Stimulated activated CD4-positive, alpha-beta T cell treated with anti-CD3 and anti-CD28 coated beads, TNF-alpha, amount 100 ng/mL, for 1 hour (primary cell): ENCODE measurements around the gene CASP5.

Experiments used
- DNase-seq, 3 donors: peaks; one replicate each; pipeline ENCODE4 v3.0.0-alpha.2; 2020; ENCODE audit warnings: low read depth in 3 of 3, low spot score in 1 of 3

The CASP5 gene

DNA sequence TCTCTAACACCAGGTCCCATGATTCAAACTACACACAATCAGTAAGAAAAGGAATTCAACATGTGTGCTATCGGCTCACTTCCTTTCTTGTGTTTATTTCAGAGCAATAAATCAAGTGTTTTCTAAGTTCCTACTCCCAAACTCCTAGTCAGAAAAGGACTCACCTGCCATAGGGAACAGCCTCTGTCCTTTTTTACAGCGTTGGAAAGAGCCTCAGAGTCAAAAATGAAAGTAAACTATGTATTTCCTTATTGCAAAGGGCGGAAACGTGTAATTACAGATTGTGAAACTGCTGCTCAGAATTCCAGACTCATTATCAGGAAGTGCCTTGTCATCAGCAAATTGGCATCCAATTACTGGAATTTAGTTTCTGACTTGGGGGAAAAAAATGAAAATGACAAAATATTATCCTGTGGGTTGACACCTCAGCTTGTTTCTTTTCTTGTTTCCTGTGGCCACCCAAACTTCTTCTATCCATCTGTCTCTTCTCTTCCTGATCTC is 54.6 kb downstream of the CASP5 start, which contains the start of gene CASP4:
CASP4 (minus strand) TSS at position 220 of the 501 bp plus-strand sequence; CDS start at position 171, 49 bp downstream.
- no peak for DNase-seq

DNA sequence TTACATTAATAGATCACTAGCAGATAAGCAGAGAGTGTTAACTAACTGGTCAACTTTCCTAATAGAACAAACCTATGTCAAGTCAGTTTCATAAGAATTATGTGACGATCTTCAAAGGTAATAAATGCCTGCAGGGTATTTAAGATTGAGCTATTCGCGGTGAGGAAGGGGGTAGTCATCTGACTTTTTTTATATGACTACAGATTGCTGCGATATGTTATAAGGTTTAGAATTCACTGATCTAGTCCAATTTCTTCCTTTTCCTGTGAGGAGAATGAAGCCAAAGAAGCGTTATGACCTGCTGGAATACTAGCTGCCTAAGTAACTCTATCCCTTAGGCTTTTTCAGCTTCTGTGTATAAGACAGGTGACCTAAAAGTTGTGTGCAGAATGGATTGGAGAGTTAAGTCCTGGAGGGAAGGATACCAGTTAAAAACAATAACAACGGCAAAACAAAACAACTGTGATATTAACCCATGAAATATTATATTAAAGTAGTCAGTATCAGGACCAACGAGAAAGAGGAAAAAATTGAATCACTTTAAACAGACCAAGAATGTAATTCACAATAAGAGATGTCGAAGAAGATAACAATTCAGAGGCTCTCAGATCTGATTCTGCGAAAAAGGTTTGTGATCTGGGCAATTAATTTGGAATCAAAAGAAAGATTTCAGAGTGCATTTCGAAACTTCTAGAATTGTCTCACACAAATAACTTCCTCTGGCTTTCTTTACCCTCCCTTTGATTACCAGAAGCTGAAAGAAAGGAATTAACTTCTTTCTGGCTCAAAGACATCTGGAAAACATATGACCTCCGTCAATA is 55.2 kb downstream of the CASP5 start:
- DNase-seq = no peak

GRCh38 chr11:104965735-104966134 is 57.2 kb downstream of the CASP5 start:
- DNase-seq = no peak

DNA sequence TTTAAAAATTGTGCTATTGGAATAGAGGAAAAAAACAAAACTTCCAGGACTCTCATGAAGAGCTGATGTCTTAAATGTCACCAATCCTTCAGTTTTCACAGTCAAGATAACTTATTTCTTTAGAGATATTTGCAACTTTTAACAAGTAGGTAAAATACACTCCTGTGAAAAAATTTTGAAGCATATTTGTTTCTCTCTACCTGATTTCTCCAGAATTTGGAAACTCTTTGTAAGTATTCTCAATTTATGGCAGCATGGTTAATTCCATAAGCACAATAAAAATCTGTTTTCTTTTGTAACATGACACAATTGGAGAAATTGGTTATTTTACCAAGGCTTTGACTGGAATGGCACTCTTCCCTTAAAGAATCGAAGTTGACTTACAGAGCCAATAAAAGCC is 58.7 kb downstream of the CASP5 start:
- no peak for DNase-seq

- DNase-seq = no peak
Measured at GRCh38 chr11:104962852-104963251, 60.1 kb downstream of the CASP5 start.

DNA sequence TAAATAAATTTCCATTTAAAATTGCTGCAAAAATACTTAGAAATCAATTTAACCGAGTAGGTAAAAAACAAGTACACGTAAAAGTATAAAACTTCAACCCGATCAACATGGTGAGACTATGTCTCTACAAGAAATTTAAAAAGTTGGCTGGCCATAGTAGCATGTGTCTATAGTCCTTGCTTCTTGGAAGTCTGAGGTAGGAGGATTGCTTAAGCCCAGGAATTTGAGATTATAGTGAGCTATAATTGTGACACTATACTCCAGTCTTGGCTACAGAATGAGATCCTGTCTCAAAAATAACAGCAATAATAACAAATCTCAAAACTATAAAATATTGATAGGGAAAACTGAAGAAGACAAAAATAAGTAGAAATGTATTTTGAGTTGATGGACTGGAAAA is 65.7 kb downstream of the CASP5 start:
- no peak for DNase-seq

GRCh38 chr11:104956528-104956927 is 66.4 kb downstream of the CASP5 start:
- no peak for DNase-seq

- DNase-seq = no peak
Measured at GRCh38 chr11:104946907-104947306, 76.1 kb downstream of the CASP5 start.
